ENCODE data around the gene PDE3A.
"Not testable (repeated sequence)": the region's sequence is repeated elsewhere in the genome, so short reads cannot be mapped to it uniquely, and the experiment has no call there.

PDE3A gene

DNA sequence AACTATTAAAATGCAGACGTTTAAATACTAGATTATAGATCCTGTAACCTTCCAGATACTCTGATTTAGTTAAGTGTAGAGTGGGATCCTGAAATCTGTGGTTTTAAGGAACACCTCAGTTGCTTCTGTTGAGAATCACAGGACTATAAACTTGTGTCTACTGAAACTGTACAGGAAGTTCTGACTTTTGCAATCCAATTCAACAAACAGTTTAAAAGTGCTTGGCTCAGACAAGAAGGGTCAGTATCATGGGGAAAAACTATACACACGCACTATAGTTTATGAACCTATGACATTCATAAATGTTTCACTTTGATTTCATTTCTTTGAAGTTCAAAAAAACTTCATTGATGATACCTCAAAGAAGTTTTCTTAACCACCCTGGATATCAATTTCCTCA is 13.8 kb downstream of the PDE3A start:
- no peak for TF ChIP-seq FOXP2 (optimal IDR thresholded peaks at IDR 0.05; ENCODE audit: control extremely low read depth, extremely low read length, insufficient read depth)
- TF ChIP-seq POLR2AphosphoS5 (IDR thresholded peaks at IDR 0.05; ENCODE audit: borderline replicate concordance, low read depth, low read length): no peak
- no peak for TF ChIP-seq EZH2 (IDR thresholded peaks at IDR 0.05)
- H3K27ac ChIP-seq: no peak overlapping the region; the same call in 1 of the 2 replicates
- H3K4me3 ChIP-seq: no peak overlapping the region
- no peak for DNase-seq (ENCODE audit: low read depth, low spot score)
- H3K9me3 ChIP-seq (ENCODE audit: low read depth, low read length): no peaks in the 10 kb centered on the region
- no peaks in the 10 kb centered on the region for H3K36me3 ChIP-seq (ENCODE audit: insufficient read depth, low read length)
- H3K9ac ChIP-seq (ENCODE audit: insufficient read length): no peak overlapping the region

- TF ChIP-seq FOXP2 (optimal IDR thresholded peaks at IDR 0.05; ENCODE audit: control extremely low read depth, extremely low read length, insufficient read depth) (no peak), EZH2 (IDR thresholded peaks at IDR 0.05) (no peak), POLR2AphosphoS5 (IDR thresholded peaks at IDR 0.05; ENCODE audit: borderline replicate concordance, low read depth, low read length) (no peak)
- Histone ChIP-seq H3K36me3 (ENCODE audit: insufficient read depth, low read length) (no peaks in the 10 kb centered on the region), H3K4me3 (no peak overlapping the region), H3K9ac (ENCODE audit: insufficient read length) (no peak overlapping the region), H3K9me3 (ENCODE audit: low read depth, low read length) (no peaks in the 10 kb centered on the region), H3K27ac (no peak overlapping the region)
- no peak for DNase-seq (ENCODE audit: low read depth, low spot score)
These were observed 15.3 kb downstream of the PDE3A start for GRCh38 chr12:20383612-20384011.

GRCh38 chr12:20384836-20385235 is 16.5 kb downstream of the PDE3A start:
- H3K9me3 ChIP-seq (ENCODE audit: low read depth, low read length); DNase-seq (ENCODE audit: low read depth, low spot score); H3K9ac ChIP-seq (ENCODE audit: insufficient read length); H3K4me3 ChIP-seq; H3K27ac ChIP-seq; H3K36me3 ChIP-seq (ENCODE audit: insufficient read depth, low read length): not testable (repeated sequence)

DNA sequence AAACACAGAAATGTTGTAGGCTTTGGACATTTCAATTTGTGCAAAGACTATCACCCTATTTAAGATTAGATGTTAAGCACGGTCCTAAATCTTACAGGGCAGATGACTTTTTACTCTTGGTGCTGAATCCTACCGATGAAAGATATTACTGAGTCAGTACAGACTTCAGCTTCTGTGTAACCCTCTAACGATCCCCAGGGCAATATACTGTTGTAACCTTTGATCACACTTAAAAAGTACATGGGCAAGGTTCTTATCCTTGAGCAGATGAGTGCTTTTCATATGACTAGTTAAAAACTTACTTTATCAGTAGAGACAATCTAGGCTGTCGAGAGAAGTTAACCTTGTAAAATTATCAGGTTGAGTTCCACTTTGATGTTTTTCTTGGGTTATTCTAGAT is 22.5 kb downstream of the PDE3A start:
- Histone ChIP-seq H3K9ac (ENCODE audit: insufficient read length) (no peak overlapping the region), H3K36me3 (ENCODE audit: insufficient read depth, low read length) (no peaks in the 10 kb centered on the region), H3K4me3 (no peak overlapping the region), H3K9me3 (ENCODE audit: low read depth, low read length) (no peaks in the 10 kb centered on the region), H3K27ac (no peak overlapping the region)
- TF ChIP-seq POLR2AphosphoS5 (IDR thresholded peaks at IDR 0.05; ENCODE audit: borderline replicate concordance, low read depth, low read length) (no peak), EZH2 (IDR thresholded peaks at IDR 0.05) (no peak), FOXP2 (optimal IDR thresholded peaks at IDR 0.05; ENCODE audit: control extremely low read depth, extremely low read length, insufficient read depth) (no peak)
- DNase-seq (ENCODE audit: low read depth, low spot score): no peak

- DNase-seq (ENCODE audit: low read depth, low spot score): no peak
- Histone ChIP-seq H3K27ac (no peak overlapping the region), H3K4me3 (no peak overlapping the region), H3K36me3 (ENCODE audit: insufficient read depth, low read length) (no peaks in the 10 kb centered on the region), H3K9me3 (ENCODE audit: low read depth, low read length) (no peaks in the 10 kb centered on the region), H3K9ac (ENCODE audit: insufficient read length) (no peak overlapping the region)
- TF ChIP-seq EZH2 (IDR thresholded peaks at IDR 0.05) (no peak), FOXP2 (optimal IDR thresholded peaks at IDR 0.05; ENCODE audit: control extremely low read depth, extremely low read length, insufficient read depth) (no peak), POLR2AphosphoS5 (IDR thresholded peaks at IDR 0.05; ENCODE audit: borderline replicate concordance, low read depth, low read length) (no peak)
These were observed 24.0 kb downstream of the PDE3A start for GRCh38 chr12:20392339-20392738.

DNA sequence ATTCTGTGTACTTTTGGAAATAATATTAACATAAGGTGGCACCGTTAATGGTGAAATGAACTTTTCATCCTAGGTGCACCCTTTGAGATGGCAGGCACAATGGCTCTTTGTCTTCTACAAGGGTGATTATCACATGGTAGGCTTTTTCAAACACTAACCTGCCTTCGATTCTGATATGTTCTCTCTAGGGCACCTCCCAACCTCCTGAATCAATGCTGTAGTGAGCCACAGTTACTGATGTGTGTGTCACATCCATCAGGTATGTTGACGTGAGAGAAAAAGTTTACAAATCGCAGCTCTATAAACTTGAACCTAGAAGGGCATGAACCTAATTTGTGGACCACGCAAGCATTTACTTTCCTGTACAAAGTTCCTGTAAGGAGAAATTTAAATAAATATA is 25.4 kb downstream of the PDE3A start:
- no peak overlapping the region for H3K27ac ChIP-seq
- H3K36me3 ChIP-seq (ENCODE audit: insufficient read depth, low read length): no peaks in the 10 kb centered on the region
- H3K9ac ChIP-seq (ENCODE audit: insufficient read length): no peak overlapping the region
- TF ChIP-seq FOXP2 (optimal IDR thresholded peaks at IDR 0.05; ENCODE audit: control extremely low read depth, extremely low read length, insufficient read depth): no peak
- TF ChIP-seq POLR2AphosphoS5 (IDR thresholded peaks at IDR 0.05; ENCODE audit: borderline replicate concordance, low read depth, low read length): no peak
- TF ChIP-seq EZH2 (IDR thresholded peaks at IDR 0.05): no peak
- no peak for DNase-seq (ENCODE audit: low read depth, low spot score)
- no peak overlapping the region for H3K4me3 ChIP-seq
- no peaks in the 10 kb centered on the region for H3K9me3 ChIP-seq (ENCODE audit: low read depth, low read length)

GRCh38 chr12:20395791-20396550 is 27.6 kb downstream of the PDE3A start:
- TF ChIP-seq EZH2 (IDR thresholded peaks at IDR 0.05): no peak
- no peak for TF ChIP-seq FOXP2 (optimal IDR thresholded peaks at IDR 0.05; ENCODE audit: control extremely low read depth, extremely low read length, insufficient read depth)
- TF ChIP-seq POLR2AphosphoS5 (IDR thresholded peaks at IDR 0.05; ENCODE audit: borderline replicate concordance, low read depth, low read length): no peak
- Histone ChIP-seq H3K9ac (ENCODE audit: insufficient read length) (no peak overlapping the region), H3K9me3 (ENCODE audit: low read depth, low read length) (no peaks in the 10 kb centered on the region), H3K4me3 (no peak overlapping the region), H3K36me3 (ENCODE audit: insufficient read depth, low read length) (no peaks in the 10 kb centered on the region), H3K27ac (no peak overlapping the region)
- DNase-seq (ENCODE audit: low read depth, low spot score): no peak

GRCh38 chr12:20398686-20399085 is 30.3 kb downstream of the PDE3A start:
- Histone ChIP-seq H3K9ac (ENCODE audit: insufficient read length) (no peak overlapping the region), H3K4me3 (no peak overlapping the region), H3K9me3 (ENCODE audit: low read depth, low read length) (no peaks in the 10 kb centered on the region), H3K27ac (no peak overlapping the region), H3K36me3 (ENCODE audit: insufficient read depth, low read length) (no peaks in the 10 kb centered on the region)
- no peak for DNase-seq (ENCODE audit: low read depth, low spot score)
- TF ChIP-seq FOXP2 (optimal IDR thresholded peaks at IDR 0.05; ENCODE audit: control extremely low read depth, extremely low read length, insufficient read depth) (no peak), POLR2AphosphoS5 (IDR thresholded peaks at IDR 0.05; ENCODE audit: borderline replicate concordance, low read depth, low read length) (no peak), EZH2 (IDR thresholded peaks at IDR 0.05) (no peak)

DNA sequence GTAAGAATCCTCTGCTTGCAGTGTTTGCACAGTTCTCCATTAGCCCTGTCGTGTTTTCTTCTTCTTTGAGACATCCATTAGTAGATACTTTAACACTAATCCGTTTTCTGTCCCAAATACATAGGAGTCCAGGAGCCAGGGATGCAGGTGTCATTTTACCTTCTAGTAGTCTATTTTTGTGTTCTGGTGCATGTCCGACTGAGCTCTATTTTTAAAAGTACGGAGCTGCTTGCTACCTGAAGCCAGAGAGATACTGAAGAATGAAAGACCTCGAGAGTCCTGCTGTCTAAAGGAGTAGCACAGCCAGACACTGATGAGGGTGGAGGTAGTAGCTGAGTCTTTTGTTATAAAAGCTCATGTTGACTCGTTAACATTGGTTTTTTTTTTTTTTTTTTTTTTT is 31.7 kb downstream of the PDE3A start:
- Histone ChIP-seq H3K9me3 (ENCODE audit: low read depth, low read length) (no peaks in the 10 kb centered on the region), H3K9ac (ENCODE audit: insufficient read length) (no peak overlapping the region), H3K27ac (no peak overlapping the region), H3K4me3 (no peak overlapping the region), H3K36me3 (ENCODE audit: insufficient read depth, low read length) (no peaks in the 10 kb centered on the region)
- no peak for DNase-seq (ENCODE audit: low read depth, low spot score)
- TF ChIP-seq EZH2 (IDR thresholded peaks at IDR 0.05) (no peak), POLR2AphosphoS5 (IDR thresholded peaks at IDR 0.05; ENCODE audit: borderline replicate concordance, low read depth, low read length) (no peak), FOXP2 (optimal IDR thresholded peaks at IDR 0.05; ENCODE audit: control extremely low read depth, extremely low read length, insufficient read depth) (no peak)

Data from SK-N-MC (cell line).